ENCODE measurements around the gene ARRB2.

ARRB2 gene

DNA sequence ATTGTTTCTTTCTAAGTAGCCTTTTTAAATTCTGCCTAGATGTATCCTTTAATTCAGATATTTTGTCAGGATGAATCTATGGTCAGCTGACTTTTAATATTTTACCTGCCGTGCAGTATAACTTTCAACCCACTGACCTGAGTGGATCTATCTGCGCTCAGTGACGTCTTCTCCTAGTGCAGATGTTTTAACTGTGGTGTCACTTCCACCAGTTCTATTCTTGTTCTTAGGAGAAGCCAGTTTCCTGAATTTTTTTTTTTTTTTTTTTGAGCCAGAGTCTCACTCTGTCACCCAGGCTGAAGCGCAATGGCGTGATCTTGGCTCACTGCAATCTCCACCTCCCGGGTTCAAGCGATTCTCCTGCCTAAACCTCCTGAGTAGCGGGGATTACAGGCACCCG lies 56.3 kb downstream of the ARRB2 start:
- DNase-seq, result no peak

DNA sequence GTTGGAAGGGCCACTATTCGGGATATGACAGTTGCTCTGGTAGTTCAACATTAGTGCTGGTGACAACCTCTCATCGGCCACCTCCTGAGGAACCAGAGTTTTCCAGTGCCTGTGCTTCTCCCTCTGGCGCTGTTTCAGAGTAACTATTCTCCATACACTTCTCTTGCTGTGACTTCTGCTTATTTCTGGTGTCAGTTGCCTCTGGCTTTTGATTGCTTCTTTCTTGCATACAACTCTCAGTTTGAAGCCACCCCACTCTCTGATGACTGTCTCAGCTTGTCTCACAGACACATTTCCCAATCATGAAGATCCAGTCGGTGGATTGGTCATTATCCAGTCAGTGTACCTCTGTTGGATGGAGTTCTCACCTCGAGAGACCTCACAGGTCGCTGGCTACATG lies 57.9 kb downstream of the ARRB2 start:
- DNase-seq, result no peak

GRCh38 chr17:4769628-4770027 lies 59.2 kb downstream of the ARRB2 start:
- no peak for DNase-seq

Data from effector CD4-positive, alpha-beta T cell (primary cell).